AG04449 (cell line): Measurements from ENCODE around the gene RHBDF2.
"Not testable (repeated sequence)": the region's sequence is repeated elsewhere in the genome, so short reads cannot be mapped to it uniquely, and the experiment has no call there.

Experiments used
- CTCF ChIA-PET: fragments of 350-600 bp; formaldehyde crosslinking; extraction: SDS; loops from one replicate; lab custom pipeline; 2021; ENCODE audit warnings: antibody characterized with exemption; lab: Yijun Ruan, JAX
- POLR2A ChIA-PET: fragments of 400-600, 350-600 bp; formaldehyde crosslinking; extraction: SDS; loops from one replicate; lab custom pipeline; 2020; ENCODE audit warnings: antibody characterized with exemption, inconsistent platforms; lab: Yijun Ruan, JAX
- DNase-seq: peaks from one replicate; pipeline ENCODE4 v3.0.0-alpha.2; 2010; ENCODE audit warnings: low read depth, low spot score
- H3K4me3 ChIP-seq: 2 replicates; pipeline ENCODE4 v1.5.1; 2011; ENCODE audit warnings: low read depth, mild to moderate bottlenecking, control low read depth, low read length
- CTCF ChIP-seq: IDR thresholded peaks from one replicate; pipeline ENCODE4 v1.5.1; 2011; ENCODE audit warnings: mild to moderate bottlenecking, moderate library complexity, low read length, control low read depth, inconsistent platforms; ENCODE audit not compliant: insufficient read depth; ENCODE audit errors: missing control alignments

RHBDF2 gene

GRCh38 chr17:76513306-76513692, 12.1 kb upstream of the RHBDF2 start:
- DNase-seq = no peak
- H3K4me3 ChIP-seq = no peak overlapping the region
- ChIA-PET CTCF (interaction anchor here (1.5 to 34.2 kb wide), 4 partner anchors 9 to 111 kb away, joined by 5 to 1209 read pairs (median 40); partner anchors contain the start of genes AANAT and UBE2O), POLR2A (interaction anchor here (1.5 kb wide), 1 partner anchor 32 kb away, joined by 3 read pairs; no protein-coding TSS in a partner anchor)
- no peak for TF ChIP-seq CTCF

GRCh38 chr17:76512366-76513305, 11.4 kb upstream of the RHBDF2 start:
- POLR2A ChIA-PET = no interaction called here
- TF ChIP-seq CTCF = no peak
- CTCF ChIA-PET = interaction anchor here (1.3 to 34.2 kb wide), 5 partner anchors 9 to 112 kb away, joined by 3 to 1209 read pairs (median 14); partner anchors contain the start of genes AANAT and UBE2O
- DNase-seq = no peak
- no peak overlapping the region for H3K4me3 ChIP-seq

GRCh38 chr17:76511668-76512365, 10.6 kb upstream of the RHBDF2 start:
- H3K4me3 ChIP-seq = no peak overlapping the region
- DNase-seq = no peak
- TF ChIP-seq CTCF = no peak
- POLR2A ChIA-PET = interaction anchor here (1.1 kb wide), 1 partner anchor 46 kb away, joined by 5 read pairs; no protein-coding TSS in a partner anchor
- CTCF ChIA-PET = interaction anchor here (1.0 to 34.2 kb wide), 7 partner anchors 8 to 114 kb away, joined by 3 to 1209 read pairs (median 5); partner anchors contain the start of genes AANAT and UBE2O

- no peak for DNase-seq
- no peak overlapping the region for H3K4me3 ChIP-seq
- ChIA-PET POLR2A (interaction anchor here (0.9 to 1.1 kb wide), 2 partner anchors 9 to 47 kb away, joined by 4 to 5 read pairs; no protein-coding TSS in a partner anchor), CTCF (interaction anchor here (0.6 to 34.2 kb wide), 11 partner anchors 10 to 113 kb away, joined by 3 to 1209 read pairs (median 3); partner anchors contain the start of genes AANAT, RHBDF2 and UBE2O)
- no peak for TF ChIP-seq CTCF
Measured at GRCh38 chr17:76510831-76511244, 9.6 kb upstream of the RHBDF2 start.

GRCh38 chr17:76508472-76509063, 7.3 kb upstream of the RHBDF2 start:
- DNase-seq, POLR2A ChIA-PET, H3K4me3 ChIP-seq: not testable (repeated sequence)
- CTCF ChIA-PET = interaction anchor here (0.7 to 34.2 kb wide), 13 partner anchors 10 to 205 kb away, joined by 3 to 1209 read pairs (median 20); partner anchors contain the start of genes AANAT and UBE2O
